Measurements from ENCODE around the gene SLC26A9. TPM values are rescaled to one million over a fixed set of nuclear protein-coding genes. Genes with fewer than 3 reads are reported as not detected.

The SLC26A9 gene
- total RNA-seq, 4 donors from 2014 or later: not detected

- intact Hi-C loops (cut with DNase I; ENCODE audit: low total_unique reads): no loop called here
- no peak for DNase-seq
- Histone ChIP-seq H3K27me3 (no peaks in the 10 kb centered on the region), H3K4me1 (no peaks in the 10 kb centered on the region), H3K27ac (no peak overlapping the region), H3K36me3 (no peaks in the 10 kb centered on the region), H3K4me3 (no peak overlapping the region), H3K9me3 (no peaks in the 10 kb centered on the region)
- TF ChIP-seq POLR2A (IDR thresholded peaks at IDR 0.05): no peak
- no peak for TF ChIP-seq CTCF (IDR thresholded peaks at IDR 0.05)
Measured at GRCh38 chr1:205948886-205949285, 5.6 kb upstream of the SLC26A9 start.

GRCh38 chr1:205948039-205948438 lies 4.8 kb upstream of the SLC26A9 start:
- Histone ChIP-seq H3K36me3 (no peaks in the 10 kb centered on the region), H3K9me3 (no peaks in the 10 kb centered on the region), H3K4me1 (no peaks in the 10 kb centered on the region), H3K27ac (no peak overlapping the region), H3K27me3 (peaks cover 0 to 4% of the 10 kb centered on the region in 2 donors), H3K4me3 (no peak overlapping the region)
- no peak for DNase-seq
- intact Hi-C loops (cut with DNase I; ENCODE audit: low total_unique reads): no loop called here
- no peak for TF ChIP-seq POLR2A (IDR thresholded peaks at IDR 0.05)
- TF ChIP-seq CTCF (IDR thresholded peaks at IDR 0.05): no peak

GRCh38 chr1:205947024-205947423 lies 3.8 kb upstream of the SLC26A9 start:
- Histone ChIP-seq H3K27ac (no peak overlapping the region), H3K4me1 (no peaks in the 10 kb centered on the region), H3K27me3 (peaks cover 0 to 4% of the 10 kb centered on the region in 2 donors), H3K36me3 (no peaks in the 10 kb centered on the region), H3K4me3 (no peak overlapping the region), H3K9me3 (no peaks in the 10 kb centered on the region)
- intact Hi-C loops (cut with DNase I; ENCODE audit: low total_unique reads): no loop called here
- DNase-seq: no peak
- TF ChIP-seq POLR2A (IDR thresholded peaks at IDR 0.05) (no peak), CTCF (IDR thresholded peaks at IDR 0.05) (no peak)

GRCh38 chr1:205945069-205945468 lies 1.8 kb upstream of the SLC26A9 start:
- peaks cover 0 to 4% of the 10 kb centered on the region in 2 donors for H3K27me3 ChIP-seq
- no peaks in the 10 kb centered on the region for H3K4me1 ChIP-seq
- no peak for DNase-seq
- H3K9me3 ChIP-seq: no peaks in the 10 kb centered on the region
- no peak overlapping the region for H3K27ac ChIP-seq
- TF ChIP-seq CTCF (IDR thresholded peaks at IDR 0.05) (no peak), POLR2A (IDR thresholded peaks at IDR 0.05) (no peak)
- intact Hi-C loops (cut with DNase I; ENCODE audit: low total_unique reads): no loop called here
- H3K4me3 ChIP-seq: no peak overlapping the region
- H3K36me3 ChIP-seq: no peaks in the 10 kb centered on the region

- Histone ChIP-seq H3K27me3 (peaks cover 0 to 4% of the 10 kb centered on the region in 2 donors), H3K4me1 (no peaks in the 10 kb centered on the region), H3K27ac (no peak overlapping the region), H3K4me3 (no peak overlapping the region), H3K36me3 (no peaks in the 10 kb centered on the region), H3K9me3 (no peaks in the 10 kb centered on the region)
- no peak for DNase-seq
- TF ChIP-seq POLR2A (IDR thresholded peaks at IDR 0.05) (no peak), CTCF (IDR thresholded peaks at IDR 0.05) (no peak)
- intact Hi-C loops (cut with DNase I; ENCODE audit: low total_unique reads): no loop called here
Measured at GRCh38 chr1:205944525-205944924, 1.3 kb upstream of the SLC26A9 start.
